DOHH2 (cell line): ENCODE results near the gene SCNN1B.
"Not testable (repeated sequence)": the region's sequence is repeated elsewhere in the genome, so short reads cannot be mapped to it uniquely, and the experiment has no call there.

ENCODE experiments used
- H3F3A ChIP-seq: fragments of 200-600 bp; sonication (generic), shearing (Covaris generic); 2 replicates; pipeline ENCODE4 v1.6.0; 2016; ENCODE audit warnings: antibody characterized with exemption, mild to moderate bottlenecking; ENCODE audit not compliant: control insufficient read depth, insufficient read depth
- H3K27ac ChIP-seq: fragments of 200-600 bp; sonication (generic); 2 replicates; pipeline ENCODE4 v1.5.1; 2014; ENCODE audit warnings: low read depth, mild to moderate bottlenecking, low read length, moderate library complexity
- H3K27me3 ChIP-seq: fragments of 200-600 bp; sonication (generic); 2 replicates; pipeline ENCODE4 v1.6.1; 2014; ENCODE audit warnings: mild to moderate bottlenecking, low read length, mixed read lengths; ENCODE audit not compliant: control insufficient read depth
- H3K36me3 ChIP-seq: fragments of 200-600 bp; sonication (generic); 2 replicates; pipeline ENCODE4 v1.6.1; 2014; ENCODE audit warnings: mild to moderate bottlenecking, low read length, moderate library complexity, mixed read lengths; ENCODE audit not compliant: control insufficient read depth
- H3K4me1 ChIP-seq: fragments of 200-600 bp; sonication (generic); 2 replicates; pipeline ENCODE4 v1.6.1; 2014; ENCODE audit warnings: mild to moderate bottlenecking, low read length, mixed read lengths; ENCODE audit not compliant: control insufficient read depth
- H3K4me2 ChIP-seq: fragments of 200-600 bp; sonication (generic); 2 replicates; pipeline ENCODE4 v1.6.0; 2014; ENCODE audit warnings: mild to moderate bottlenecking, low read length, moderate library complexity
- H3K4me3 ChIP-seq: fragments of 200-600 bp; sonication (generic); 2 replicates; pipeline ENCODE4 v1.5.1; 2014; ENCODE audit warnings: mild to moderate bottlenecking, low read length, mixed read lengths
- H3K79me2 ChIP-seq: fragments of 200-600 bp; sonication (generic); 2 replicates; pipeline ENCODE4 v1.6.1; 2014; ENCODE audit warnings: mild to moderate bottlenecking, low read length, mixed read lengths; ENCODE audit not compliant: control insufficient read depth
- H3K9me2 ChIP-seq: fragments of 200-600 bp; sonication (generic); replicated peaks from 2 replicates; pipeline ENCODE4 v1.6.1; 2014; ENCODE audit warnings: mild to moderate bottlenecking, low read length, mixed read lengths; ENCODE audit not compliant: control insufficient read depth
- H3K9me3 ChIP-seq: fragments of 200-600 bp; sonication (generic); 2 replicates; pipeline ENCODE4 v1.6.1; 2014; ENCODE audit warnings: antibody characterized with exemption, low read length, mixed read lengths; ENCODE audit not compliant: control insufficient read depth, insufficient read depth
- H4K20me1 ChIP-seq: fragments of 200-600 bp; sonication (generic); 2 replicates; pipeline ENCODE4 v1.6.0; 2014; ENCODE audit warnings: low read depth, mild to moderate bottlenecking, antibody characterized with exemption, low read length, moderate library complexity; ENCODE audit not compliant: control insufficient read depth, insufficient read depth
- CTCF ChIP-seq: fragments of 200-600 bp; sonication (generic); IDR thresholded peaks from one replicate; pipeline ENCODE4 v1.5.1; 2014; ENCODE audit warnings: antibody characterized with exemption, mild to moderate bottlenecking, low read depth, low read length; ENCODE audit not compliant: poor library complexity, severe bottlenecking
- EZH2phosphoT487 ChIP-seq: fragments of 200-600 bp; sonication (generic); IDR thresholded peaks from 2 replicates; pipeline ENCODE4 v1.6.1; 2017; ENCODE audit warnings: borderline replicate concordance, mild to moderate bottlenecking, antibody characterized with exemption, low read length, moderate library complexity, mixed read lengths

Gene SCNN1B

GRCh38 chr16:23379707-23380106 is 77.6 kb downstream of the SCNN1B start:
- TF ChIP-seq EZH2phosphoT487 (no peak), CTCF (no peak)

GRCh38 chr16:23380501-23380951 is 78.4 kb downstream of the SCNN1B start:
- TF ChIP-seq CTCF = no peak
- Histone ChIP-seq H3K79me2 (no peaks in the 10 kb centered on the region), H3F3A (no peaks in the 10 kb centered on the region), H3K27ac (no peak overlapping the region), H3K4me3 (no peak overlapping the region), H3K36me3 (no peaks in the 10 kb centered on the region), H3K9me3 (no peaks in the 10 kb centered on the region), H3K9me2 (no peaks in the 10 kb centered on the region), H3K4me1 (no peaks in the 10 kb centered on the region), H4K20me1 (no peaks in the 10 kb centered on the region), H3K27me3 (no peaks in the 10 kb centered on the region), H3K4me2 (no peak overlapping the region)

More at GRCh38 chr16:23379707-23380106, 77.6 kb downstream of the SCNN1B start:
- Histone ChIP-seq H3K27me3 (peaks cover 4% of the 10 kb centered on the region; the same call in 1 of the 2 replicates), H3K9me2 (no peaks in the 10 kb centered on the region), H4K20me1 (no peaks in the 10 kb centered on the region), H3K9me3 (no peaks in the 10 kb centered on the region), H3K27ac (no peak overlapping the region), H3K4me3 (no peak overlapping the region), H3K4me1 (no peaks in the 10 kb centered on the region), H3K36me3 (no peaks in the 10 kb centered on the region), H3K79me2 (no peaks in the 10 kb centered on the region), H3K4me2 (no peak overlapping the region), H3F3A (no peaks in the 10 kb centered on the region)

GRCh38 chr16:23381702-23382101 is 79.6 kb downstream of the SCNN1B start:
- not testable (repeated sequence) for H3K9me3 ChIP-seq, H3K27ac ChIP-seq, H3F3A ChIP-seq, H3K9me2 ChIP-seq, H3K79me2 ChIP-seq, H3K36me3 ChIP-seq, H3K4me3 ChIP-seq, H3K4me2 ChIP-seq, H3K27me3 ChIP-seq, H3K4me1 ChIP-seq, H4K20me1 ChIP-seq

- H3K27me3 ChIP-seq = no peaks in the 10 kb centered on the region
- H3K36me3 ChIP-seq = no peaks in the 10 kb centered on the region
- H3K9me2 ChIP-seq = no peaks in the 10 kb centered on the region
- H3K9me3 ChIP-seq = no peaks in the 10 kb centered on the region
- no peaks in the 10 kb centered on the region for H4K20me1 ChIP-seq
- H3K79me2 ChIP-seq = no peaks in the 10 kb centered on the region
- TF ChIP-seq EZH2phosphoT487 = no peak
- TF ChIP-seq CTCF = no peak
- no peak overlapping the region for H3K27ac ChIP-seq
- no peaks in the 10 kb centered on the region for H3K4me1 ChIP-seq
- H3K4me2 ChIP-seq = no peak overlapping the region
- H3F3A ChIP-seq = no peaks in the 10 kb centered on the region
- no peak overlapping the region for H3K4me3 ChIP-seq
Measured at GRCh38 chr16:23382279-23382678, 80.2 kb downstream of the SCNN1B start.
